ENCODE data around the gene SLC49A3. TPM values are rescaled to one million over a fixed set of nuclear protein-coding genes. Genes with fewer than 3 reads are reported as not detected.
A peak's percentile ranks its signal among the peaks of the same experiment; 100 is the strongest.

Gene SLC49A3
- total and polyA plus RNA-seq, 2 experiments from 2014 or later: 5.2 to 12.5 TPM

- no peak for TF ChIP-seq EZH2 (IDR thresholded peaks at IDR 0.05; ENCODE audit: insufficient read depth, poor library complexity, severe bottlenecking)
- TF ChIP-seq EZH2phosphoT487 (IDR thresholded peaks at IDR 0.05; ENCODE audit: insufficient read depth, low read depth): no peak
These were observed 11.3 kb downstream of the SLC49A3 start for GRCh38 chr4:677431-678293.

GRCh38 chr4:676871-677235, 12.1 kb downstream of the SLC49A3 start:
- H3K9me2 ChIP-seq (ENCODE audit: insufficient read depth): no peaks in the 10 kb centered on the region
- 0 out of 2 replicates have a peak, but pooled peaks cover 6% of the 10 kb centered on the region for H3K4me1 ChIP-seq (ENCODE audit: insufficient read depth)
- TF ChIP-seq EZH2phosphoT487 (IDR thresholded peaks at IDR 0.05; ENCODE audit: insufficient read depth, low read depth) (no peak), EZH2 (IDR thresholded peaks at IDR 0.05; ENCODE audit: insufficient read depth, poor library complexity, severe bottlenecking) (no peak)
- H3K36me3 ChIP-seq (ENCODE audit: low read depth): peaks cover 5% of the 10 kb centered on the region; the same call in 1 of the 2 replicates
- no peaks in the 10 kb centered on the region for H3F3A ChIP-seq (ENCODE audit: insufficient read depth)
- 89 to 94% methylated on average over 8 of the region's 8 CpGs for WGBS, 2 experiments (ENCODE audit: low coverage in 1 of 2, low lambda C conversion rate in 2 of 2, missing lambda C conversion rate in 2 of 2)
- H3K4me3 ChIP-seq: no peak overlapping the region
- H3K9ac ChIP-seq: no peak overlapping the region
- H3K79me2 ChIP-seq (ENCODE audit: insufficient read depth): peaks cover 27% of the 10 kb centered on the region
- in situ Hi-C loops (cut with MboI): no loop called here
- no peaks in the 10 kb centered on the region for H3K27me3 ChIP-seq (replicated peaks; ENCODE audit: insufficient read depth)
- no peak overlapping the region for H3K27ac ChIP-seq
- DNase-seq: no peak
- H3K9me3 ChIP-seq (ENCODE audit: low read depth): no peaks in the 10 kb centered on the region
- H2AFZ ChIP-seq: no peak overlapping the region
- H3K4me2 ChIP-seq (ENCODE audit: unreplicated experiment): no peak overlapping the region
- H4K20me1 ChIP-seq (ENCODE audit: insufficient read depth): no peaks in the 10 kb centered on the region

More at GRCh38 chr4:677431-678293, 11.3 kb downstream of the SLC49A3 start:
- H3K36me3 ChIP-seq (ENCODE audit: low read depth): no peaks in the 10 kb centered on the region
- no peaks in the 10 kb centered on the region for H4K20me1 ChIP-seq (ENCODE audit: insufficient read depth)
- H3K9me2 ChIP-seq (ENCODE audit: insufficient read depth): no peaks in the 10 kb centered on the region
- WGBS, 2 experiments (ENCODE audit: low coverage in 1 of 2, low lambda C conversion rate in 2 of 2, missing lambda C conversion rate in 2 of 2): 40 to 44% methylated on average over 25 of the region's 26 CpGs
- H3K4me3 ChIP-seq: no peak overlapping the region
- in situ Hi-C loops (cut with MboI): no loop called here
- peaks cover 27% of the 10 kb centered on the region for H3K79me2 ChIP-seq (ENCODE audit: insufficient read depth)
- peak; percentile 69 for DNase-seq
- H3K27me3 ChIP-seq (replicated peaks; ENCODE audit: insufficient read depth): no peaks in the 10 kb centered on the region
- no peak overlapping the region for H3K4me2 ChIP-seq (ENCODE audit: unreplicated experiment)
- no peak overlapping the region for H3K27ac ChIP-seq
- H2AFZ ChIP-seq: no peak overlapping the region
- H3F3A ChIP-seq (ENCODE audit: insufficient read depth): no peaks in the 10 kb centered on the region
- H3K4me1 ChIP-seq (ENCODE audit: insufficient read depth): 0 out of 2 replicates have a peak, but pooled peaks cover 6% of the 10 kb centered on the region
- no peaks in the 10 kb centered on the region for H3K9me3 ChIP-seq (ENCODE audit: low read depth)
- no peak overlapping the region for H3K9ac ChIP-seq

- Histone ChIP-seq H4K20me1 (ENCODE audit: insufficient read depth) (no peaks in the 10 kb centered on the region), H3K4me1 (ENCODE audit: insufficient read depth) (0 out of 2 replicates have a peak, but pooled peaks cover 6% of the 10 kb centered on the region), H3K9ac (0 out of 2 replicates have a peak overlapping the region, but pooled peaks have one; percentile 96), H3K27ac (no peak overlapping the region), H3K9me3 (ENCODE audit: low read depth) (no peaks in the 10 kb centered on the region), H2AFZ (no peak overlapping the region), H3K4me3 (no peak overlapping the region), H3K79me2 (ENCODE audit: insufficient read depth) (peaks cover 27% of the 10 kb centered on the region), H3F3A (ENCODE audit: insufficient read depth) (no peaks in the 10 kb centered on the region), H3K36me3 (ENCODE audit: low read depth) (peaks cover 12% of the 10 kb centered on the region; the same call in 1 of the 2 replicates), H3K4me2 (ENCODE audit: unreplicated experiment) (peak overlapping the region; percentile 80), H3K9me2 (ENCODE audit: insufficient read depth) (no peaks in the 10 kb centered on the region), H3K27me3 (replicated peaks; ENCODE audit: insufficient read depth) (no peaks in the 10 kb centered on the region)
- WGBS, 2 experiments (ENCODE audit: low coverage in 1 of 2, low lambda C conversion rate in 2 of 2, missing lambda C conversion rate in 2 of 2): 68 to 70% methylated on average over 19 of the region's 19 CpGs
- TF ChIP-seq EZH2phosphoT487 (IDR thresholded peaks at IDR 0.05; ENCODE audit: insufficient read depth, low read depth): no peak
- TF ChIP-seq EZH2 (IDR thresholded peaks at IDR 0.05; ENCODE audit: insufficient read depth, poor library complexity, severe bottlenecking): no peak
- DNase-seq: no peak
- in situ Hi-C loops (cut with MboI): no loop called here
These were observed 12.7 kb downstream of the SLC49A3 start for GRCh38 chr4:675980-676870.
